GM10248 (cell line): ENCODE results near the gene RETREG3.
"Not testable (repeated sequence)": the region's sequence is repeated elsewhere in the genome, so short reads cannot be mapped to it uniquely, and the experiment has no call there.

Experiments
- CTCF ChIA-PET: fragments of 300-600 bp; sonication (Branson Sonifier 250); formaldehyde crosslinking; extraction: SDS; loops from one replicate; lab custom pipeline; 2021; ENCODE audit warnings: antibody characterized with exemption; lab: Yijun Ruan, JAX
- POLR2A ChIA-PET: fragments of 350-650 bp; sonication (Branson Sonifier 250); formaldehyde crosslinking; extraction: SDS; loops from one replicate; lab custom pipeline; 2020; ENCODE audit warnings: antibody characterized with exemption; lab: Yijun Ruan, JAX
- DNase-seq: peaks from one replicate; pipeline ENCODE4 v3.0.0; 2012; ENCODE audit errors: extremely low spot score
- TF ChIP-seq, protein P1 (sequence below): IDR thresholded peaks from 2 replicates; pipeline ENCODE4 v1.5.1; 2012; ENCODE audit warnings: mild to moderate bottlenecking, low read depth; ENCODE audit errors: extremely low read depth, missing control alignments, control extremely low read depth

RETREG3 gene

DNA sequence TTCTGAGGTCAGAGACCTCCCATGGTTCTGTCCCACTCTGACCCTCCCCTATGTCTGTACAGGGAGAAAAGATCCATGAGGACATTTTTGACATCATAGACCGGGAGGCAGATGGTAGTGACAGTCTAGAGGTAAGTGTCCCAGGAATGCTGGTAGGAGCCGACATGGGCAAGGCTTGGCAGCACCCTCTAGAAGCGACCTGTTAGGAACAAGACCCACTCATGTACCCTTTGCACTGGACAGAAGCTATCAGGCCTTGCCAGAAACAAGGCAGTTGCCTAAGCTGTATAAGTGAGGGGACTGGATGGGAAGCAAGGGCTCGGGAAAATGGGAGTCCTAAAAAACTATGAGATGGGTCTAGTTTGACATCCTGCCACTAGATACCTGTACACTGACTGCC lies 2.8 kb upstream of the RETREG3 start:
- CTCF ChIA-PET = interaction anchor here (0.6 to 1.4 kb wide), 2 partner anchors 34 to 59 kb away, joined by 3 read pairs; no protein-coding TSS in a partner anchor
- no peak for DNase-seq
- POLR2A ChIA-PET = no interaction called here
- TF ChIP-seq, protein P1, sequence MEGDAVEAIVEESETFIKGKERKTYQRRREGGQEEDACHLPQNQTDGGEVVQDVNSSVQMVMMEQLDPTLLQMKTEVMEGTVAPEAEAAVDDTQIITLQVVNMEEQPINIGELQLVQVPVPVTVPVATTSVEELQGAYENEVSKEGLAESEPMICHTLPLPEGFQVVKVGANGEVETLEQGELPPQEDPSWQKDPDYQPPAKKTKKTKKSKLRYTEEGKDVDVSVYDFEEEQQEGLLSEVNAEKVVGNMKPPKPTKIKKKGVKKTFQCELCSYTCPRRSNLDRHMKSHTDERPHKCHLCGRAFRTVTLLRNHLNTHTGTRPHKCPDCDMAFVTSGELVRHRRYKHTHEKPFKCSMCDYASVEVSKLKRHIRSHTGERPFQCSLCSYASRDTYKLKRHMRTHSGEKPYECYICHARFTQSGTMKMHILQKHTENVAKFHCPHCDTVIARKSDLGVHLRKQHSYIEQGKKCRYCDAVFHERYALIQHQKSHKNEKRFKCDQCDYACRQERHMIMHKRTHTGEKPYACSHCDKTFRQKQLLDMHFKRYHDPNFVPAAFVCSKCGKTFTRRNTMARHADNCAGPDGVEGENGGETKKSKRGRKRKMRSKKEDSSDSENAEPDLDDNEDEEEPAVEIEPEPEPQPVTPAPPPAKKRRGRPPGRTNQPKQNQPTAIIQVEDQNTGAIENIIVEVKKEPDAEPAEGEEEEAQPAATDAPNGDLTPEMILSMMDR = no peak

DNA sequence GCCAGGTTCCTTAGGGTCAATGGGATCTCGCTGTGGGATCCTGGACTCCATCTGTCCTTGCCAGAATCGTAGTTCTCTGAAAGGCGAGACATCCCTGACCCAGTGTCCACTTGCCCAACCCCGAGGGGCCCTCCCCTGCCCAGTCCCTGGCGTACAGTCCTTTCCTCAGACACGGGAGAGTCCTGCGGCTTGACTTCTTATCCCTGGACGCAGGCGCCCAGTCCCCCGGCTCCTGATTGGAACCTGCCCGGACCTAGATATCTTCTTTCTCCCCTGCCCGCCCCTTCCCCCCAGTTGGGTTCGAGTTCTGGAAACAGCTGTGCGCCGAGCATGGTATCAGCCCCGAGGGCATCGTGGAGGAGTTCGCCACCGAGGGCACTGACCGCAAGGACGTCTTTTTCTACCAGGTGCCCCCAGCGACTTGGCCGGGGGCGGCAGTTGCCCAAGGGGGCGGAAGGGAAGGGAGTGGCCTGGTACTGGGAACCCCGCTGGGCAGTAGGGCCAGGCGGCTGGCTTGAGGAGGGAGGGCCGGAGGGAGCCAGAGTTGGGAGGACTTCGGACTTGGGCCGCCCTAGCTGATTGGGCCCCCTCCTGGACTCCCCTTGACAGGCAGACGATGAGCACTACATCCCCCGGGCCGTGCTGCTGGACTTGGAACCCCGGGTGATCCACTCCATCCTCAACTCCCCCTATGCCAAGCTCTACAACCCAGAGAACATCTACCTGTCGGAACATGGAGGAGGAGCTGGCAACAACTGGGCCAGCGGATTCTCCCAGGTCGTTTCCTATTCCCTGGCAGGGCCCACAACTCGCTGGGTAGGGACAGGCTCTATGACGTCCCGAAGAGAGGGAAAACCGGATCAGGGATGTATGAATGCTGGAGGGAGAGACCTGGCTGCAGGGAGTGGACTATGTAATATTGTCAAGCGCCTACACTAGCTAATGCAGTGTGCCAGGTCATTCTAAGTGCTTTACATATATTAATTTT lies 934 bp upstream of the RETREG3 start:
- ChIA-PET POLR2A (interaction anchor here (0.5 to 1.0 kb wide), 6 partner anchors 15 to 751 kb away, joined by 3 to 7 read pairs (median 3); partner anchors contain the start of gene PLEKHH3), CTCF (interaction anchor here (1.4 to 13.0 kb wide), 11 partner anchors 8 to 214 kb away, joined by 3 to 120 read pairs (median 9); partner anchors contain the start of genes BECN1, CCR10, PLEKHH3 and PSMC3IP)

DNA sequence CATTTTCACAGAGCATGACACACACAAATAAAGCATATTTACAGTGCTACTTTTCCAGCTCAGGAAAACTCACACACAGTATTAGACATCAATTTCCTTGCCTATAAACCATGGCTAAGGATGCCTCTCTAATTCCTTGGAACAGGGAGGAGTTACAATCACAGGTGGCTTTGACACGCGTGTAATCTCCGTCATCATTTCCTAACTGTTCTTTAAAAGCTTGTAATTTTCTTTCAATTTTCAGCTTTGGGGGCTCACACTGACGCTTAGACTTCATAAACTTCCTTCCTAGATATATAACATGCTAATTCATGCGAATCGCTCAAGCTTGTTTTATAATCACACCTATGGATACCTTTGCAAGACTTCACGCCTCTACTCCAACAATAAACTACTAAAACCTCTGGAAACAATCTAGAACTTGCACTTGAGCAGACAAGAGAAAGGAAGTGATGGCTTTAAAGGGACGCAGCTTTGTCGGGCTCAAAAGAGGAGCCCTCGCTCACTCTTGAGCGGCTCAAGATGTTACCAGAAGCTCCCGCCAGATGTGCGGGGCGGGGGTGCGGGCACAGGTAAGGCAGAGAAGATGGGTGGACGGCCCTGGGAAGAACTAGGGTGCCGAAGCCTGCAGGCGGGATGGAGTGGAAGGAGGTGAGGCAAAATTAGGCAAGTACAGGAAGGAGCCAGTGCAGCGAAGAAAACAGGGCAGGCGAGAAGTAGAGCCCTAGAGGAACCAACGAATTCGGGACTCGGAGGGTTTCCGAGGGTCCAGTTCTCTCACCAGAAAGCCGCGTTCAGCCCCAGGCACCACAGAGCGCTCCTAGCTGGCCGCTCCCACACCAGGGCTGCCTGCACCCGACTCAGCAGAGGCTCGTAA lies 631 bp downstream of the RETREG3 start:
- TF ChIP-seq, protein P1 = no peak
- ChIA-PET POLR2A (interaction anchor here (0.7 to 1.2 kb wide), 5 partner anchors 10 to 752 kb away, joined by 3 to 5 read pairs (median 4); partner anchors contain the start of gene PLEKHH3), CTCF (interaction anchor here (0.7 to 13.0 kb wide), 17 partner anchors 9 to 389 kb away, joined by 3 to 120 read pairs (median 6); partner anchors contain the start of genes BECN1, CCR10, PLEKHH3 and PSMC3IP)
- DNase-seq = no peak

More for the DNA sequence above, 934 bp upstream of the RETREG3 start:
- DNase-seq = not testable (repeated sequence)

- TF ChIP-seq, protein P1 = no peak
- POLR2A ChIA-PET = interaction anchor here (0.9 kb wide), 1 partner anchor 29 kb away, joined by 4 read pairs; no protein-coding TSS in a partner anchor
- no peak for DNase-seq
- CTCF ChIA-PET = interaction anchor here (0.7 to 13.0 kb wide), 13 partner anchors 9 to 390 kb away, joined by 3 to 120 read pairs (median 6); partner anchors contain the start of genes BECN1, PLEKHH3, PSMC3IP and RPL27
Observed at GRCh38 chr17:42607769-42608168, 1.4 kb downstream of the RETREG3 start.

GRCh38 chr17:42603318-42603717 lies 5.9 kb downstream of the RETREG3 start:
- CTCF ChIA-PET = interaction anchor here (13.0 kb wide), 1 partner anchor 22 kb away, joined by 120 read pairs; the partner anchor contains the start of gene PSMC3IP
- POLR2A ChIA-PET = no interaction called here
- TF ChIP-seq, protein P1 = no peak
- DNase-seq = no peak

DNA sequence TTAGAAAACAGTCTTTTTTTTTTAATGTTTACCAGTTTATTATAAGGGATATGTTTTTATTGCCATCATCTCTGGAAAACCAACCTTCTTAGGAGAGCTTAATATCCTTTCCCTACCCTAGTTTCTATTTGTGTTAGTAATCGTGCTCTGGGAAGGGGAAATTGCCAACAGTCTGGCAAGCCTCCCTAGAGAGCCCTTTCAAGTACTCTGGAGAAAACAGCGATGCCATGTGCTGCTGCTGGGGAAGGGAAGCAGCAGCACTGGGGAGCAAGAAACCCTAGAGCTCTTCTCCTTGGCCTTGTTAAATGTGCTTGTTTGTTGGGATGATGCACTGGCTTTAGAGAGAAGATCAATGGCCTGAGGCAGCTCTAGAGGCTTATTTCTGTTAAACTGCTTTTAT lies 10.3 kb downstream of the RETREG3 start:
- TF ChIP-seq, protein P1 = no peak
- DNase-seq = no peak
- ChIA-PET POLR2A (interaction anchor here (1.2 kb wide), 1 partner anchor 151 kb away, joined by 5 read pairs; no protein-coding TSS in a partner anchor), CTCF (interaction anchor here (0.9 to 13.0 kb wide), 6 partner anchors 9 to 165 kb away, joined by 3 to 120 read pairs (median 4); partner anchors contain the start of genes PSMC3IP, RETREG3 and TUBG1)
